ENCODE results near the gene CREB1.

DNA sequence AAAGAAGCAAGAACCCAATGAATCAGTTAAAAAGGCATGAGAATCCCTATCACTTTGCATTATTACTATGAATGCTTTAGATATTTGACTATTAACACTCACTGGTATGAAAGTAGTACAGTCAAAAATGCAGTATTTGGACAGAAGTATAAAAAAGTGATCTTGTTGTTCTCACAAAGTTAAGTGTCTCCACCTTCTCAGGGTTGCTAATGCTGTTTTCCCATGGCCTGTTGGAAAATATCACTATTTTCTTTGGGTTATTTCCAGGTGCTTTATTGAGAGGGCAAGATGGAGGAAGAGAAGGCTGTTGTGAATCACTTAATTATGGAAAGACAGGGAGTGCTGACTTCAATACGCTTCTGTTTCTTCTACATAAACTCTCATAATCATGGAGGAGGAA is 13.6 kb upstream of the CREB1 start:
- TF ChIP-seq ZFP3 (tag by site-specific recombination; IDR thresholded peaks at IDR 0.05; ENCODE audit: low read depth) (no peak), ZSCAN30 (tag by site-specific recombination; IDR thresholded peaks at IDR 0.05) (no peak), ZNF114 (tag by site-specific recombination; IDR thresholded peaks at IDR 0.05) (no peak), ZBTB1 (tag by site-specific recombination; IDR thresholded peaks at IDR 0.05) (no peak), YY1 (tag by site-specific recombination; IDR thresholded peaks at IDR 0.05) (no peak), ZNF670 (tag by site-specific recombination; IDR thresholded peaks at IDR 0.05; ENCODE audit: low read depth) (no peak), ZNF302 (tag by site-specific recombination; IDR thresholded peaks at IDR 0.05; ENCODE audit: low read depth) (no peak), HOXA7 (CRISPR knock-in tag; IDR thresholded peaks at IDR 0.05; ENCODE audit: borderline replicate concordance) (no peak)
- TF ChIP-seq, protein P1, sequence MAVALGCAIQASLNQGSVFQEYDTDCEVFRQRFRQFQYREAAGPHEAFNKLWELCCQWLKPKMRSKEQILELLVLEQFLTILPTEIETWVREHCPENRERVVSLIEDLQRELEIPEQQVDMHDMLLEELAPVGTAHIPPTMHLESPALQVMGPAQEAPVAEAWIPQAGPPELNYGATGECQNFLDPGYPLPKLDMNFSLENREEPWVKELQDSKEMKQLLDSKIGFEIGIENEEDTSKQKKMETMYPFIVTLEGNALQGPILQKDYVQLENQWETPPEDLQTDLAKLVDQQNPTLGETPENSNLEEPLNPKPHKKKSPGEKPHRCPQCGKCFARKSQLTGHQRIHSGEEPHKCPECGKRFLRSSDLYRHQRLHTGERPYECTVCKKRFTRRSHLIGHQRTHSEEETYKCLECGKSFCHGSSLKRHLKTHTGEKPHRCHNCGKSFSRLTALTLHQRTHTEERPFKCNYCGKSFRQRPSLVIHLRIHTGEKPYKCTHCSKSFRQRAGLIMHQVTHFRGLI (tag by site-specific recombination; IDR thresholded peaks at IDR 0.05): no peak
- TF ChIP-seq, protein P2, sequence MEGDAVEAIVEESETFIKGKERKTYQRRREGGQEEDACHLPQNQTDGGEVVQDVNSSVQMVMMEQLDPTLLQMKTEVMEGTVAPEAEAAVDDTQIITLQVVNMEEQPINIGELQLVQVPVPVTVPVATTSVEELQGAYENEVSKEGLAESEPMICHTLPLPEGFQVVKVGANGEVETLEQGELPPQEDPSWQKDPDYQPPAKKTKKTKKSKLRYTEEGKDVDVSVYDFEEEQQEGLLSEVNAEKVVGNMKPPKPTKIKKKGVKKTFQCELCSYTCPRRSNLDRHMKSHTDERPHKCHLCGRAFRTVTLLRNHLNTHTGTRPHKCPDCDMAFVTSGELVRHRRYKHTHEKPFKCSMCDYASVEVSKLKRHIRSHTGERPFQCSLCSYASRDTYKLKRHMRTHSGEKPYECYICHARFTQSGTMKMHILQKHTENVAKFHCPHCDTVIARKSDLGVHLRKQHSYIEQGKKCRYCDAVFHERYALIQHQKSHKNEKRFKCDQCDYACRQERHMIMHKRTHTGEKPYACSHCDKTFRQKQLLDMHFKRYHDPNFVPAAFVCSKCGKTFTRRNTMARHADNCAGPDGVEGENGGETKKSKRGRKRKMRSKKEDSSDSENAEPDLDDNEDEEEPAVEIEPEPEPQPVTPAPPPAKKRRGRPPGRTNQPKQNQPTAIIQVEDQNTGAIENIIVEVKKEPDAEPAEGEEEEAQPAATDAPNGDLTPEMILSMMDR (tag by site-specific recombination; IDR thresholded peaks at IDR 0.05): no peak
- TF ChIP-seq, protein P3, sequence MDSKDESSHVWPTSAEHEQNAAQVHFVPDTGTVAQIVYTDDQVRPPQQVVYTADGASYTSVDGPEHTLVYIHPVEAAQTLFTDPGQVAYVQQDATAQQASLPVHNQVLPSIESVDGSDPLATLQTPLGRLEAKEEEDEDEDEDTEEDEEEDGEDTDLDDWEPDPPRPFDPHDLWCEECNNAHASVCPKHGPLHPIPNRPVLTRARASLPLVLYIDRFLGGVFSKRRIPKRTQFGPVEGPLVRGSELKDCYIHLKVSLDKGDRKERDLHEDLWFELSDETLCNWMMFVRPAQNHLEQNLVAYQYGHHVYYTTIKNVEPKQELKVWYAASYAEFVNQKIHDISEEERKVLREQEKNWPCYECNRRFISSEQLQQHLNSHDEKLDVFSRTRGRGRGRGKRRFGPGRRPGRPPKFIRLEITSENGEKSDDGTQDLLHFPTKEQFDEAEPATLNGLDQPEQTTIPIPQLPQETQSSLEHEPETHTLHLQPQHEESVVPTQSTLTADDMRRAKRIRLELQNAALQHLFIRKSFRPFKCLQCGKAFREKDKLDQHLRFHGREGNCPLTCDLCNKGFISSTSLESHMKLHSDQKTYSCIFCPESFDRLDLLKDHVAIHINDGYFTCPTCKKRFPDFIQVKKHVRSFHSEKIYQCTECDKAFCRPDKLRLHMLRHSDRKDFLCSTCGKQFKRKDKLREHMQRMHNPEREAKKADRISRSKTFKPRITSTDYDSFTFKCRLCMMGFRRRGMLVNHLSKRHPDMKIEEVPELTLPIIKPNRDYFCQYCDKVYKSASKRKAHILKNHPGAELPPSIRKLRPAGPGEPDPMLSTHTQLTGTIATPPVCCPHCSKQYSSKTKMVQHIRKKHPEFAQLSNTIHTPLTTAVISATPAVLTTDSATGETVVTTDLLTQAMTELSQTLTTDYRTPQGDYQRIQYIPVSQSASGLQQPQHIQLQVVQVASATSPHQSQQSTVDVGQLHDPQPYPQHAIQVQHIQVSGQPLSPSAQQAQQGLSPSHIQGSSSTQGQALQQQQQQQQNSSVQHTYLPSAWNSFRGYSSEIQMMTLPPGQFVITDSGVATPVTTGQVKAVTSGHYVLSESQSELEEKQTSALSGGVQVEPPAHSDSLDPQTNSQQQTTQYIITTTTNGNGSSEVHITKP (tag by site-specific recombination; IDR thresholded peaks at IDR 0.05): no peak

Measured in HEK293 (cell line).